Activated CD8-positive, alpha-beta memory T cell treated with anti-CD3 and anti-CD28 coated beads, Interleukin-2, amount 10 ng/mL, durations not matched to agents 7 days and 5 days (primary cell): Measurements from ENCODE around the gene CERS3. TPM values are rescaled to one million over a fixed set of nuclear protein-coding genes. Genes with fewer than 3 reads are reported as not detected.

Source experiments
- ATAC-seq: fragments of 150-1000 bp; cut with Tn5 transposase; one replicate; pipeline ENCODE4 v1.10.0; 2021; ENCODE audit warnings: moderate library complexity
- CTCF ChIA-PET: fragments of 350-600 bp; sonication (Branson Sonifier 250); formaldehyde crosslinking; loops from one replicate; lab custom pipeline; 2021; ENCODE audit warnings: antibody characterized with exemption; lab: Charles Lee
- DNase-seq: peaks from one replicate; pipeline ENCODE4 v3.0.0-alpha.2; 2020
- H3K27ac Mint-ChIP-seq: one replicate; pipeline ENCODE4 v1.8.0; 2021; ENCODE audit warnings: mild to moderate bottlenecking, mixed read lengths
- H3K27me3 Mint-ChIP-seq: one replicate; pipeline ENCODE4 v1.8.0; 2021; ENCODE audit warnings: mixed read lengths
- H3K36me3 Mint-ChIP-seq: one replicate; pipeline ENCODE4 v1.8.0; 2021; ENCODE audit warnings: mild to moderate bottlenecking, mixed read lengths
- H3K4me1 Mint-ChIP-seq: one replicate; pipeline ENCODE4 v1.8.0; 2021; ENCODE audit warnings: mixed read lengths
- H3K4me3 Mint-ChIP-seq: one replicate; pipeline ENCODE4 v1.8.0; 2021; ENCODE audit warnings: mild to moderate bottlenecking, moderate library complexity, mixed read lengths
- H3K9me3 Mint-ChIP-seq: one replicate; pipeline ENCODE4 v1.8.0; 2022; ENCODE audit warnings: low read depth, mixed read lengths
- total RNA-seq, 2 experiments: library from RNA; stranded (reverse); gene quantifications; one replicate each; pipeline ENCODE4 v1.2.3, GENCODE V29; 2021

The CERS3 gene
- total RNA-seq, 2 experiments from 2014 or later, result not detected

DNA sequence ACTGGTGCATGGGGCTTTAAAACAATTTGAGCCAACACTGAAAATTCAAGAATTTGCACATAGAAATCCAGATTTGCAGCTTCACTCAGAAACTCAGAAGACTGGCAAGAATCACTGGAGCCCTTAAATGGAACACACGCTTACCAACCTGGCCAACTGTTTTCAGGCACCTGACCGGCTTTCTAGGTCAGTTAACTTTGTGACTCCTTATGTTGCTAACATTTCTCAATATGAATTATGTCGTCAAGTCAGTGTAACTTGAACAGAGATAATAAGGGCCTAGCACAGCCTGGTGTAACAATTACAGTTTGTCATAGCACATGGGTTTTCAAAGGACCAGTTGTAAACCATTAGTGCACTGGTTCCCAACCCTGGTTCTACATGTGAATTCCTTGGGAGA, 6.8 kb downstream of the CERS3 start:
- no peaks in the 10 kb centered on the region for H3K27me3 Mint-ChIP-seq
- no peak for ATAC-seq
- H3K4me1 Mint-ChIP-seq, result peaks cover 14% of the 10 kb centered on the region
- no peak for DNase-seq
- no peaks in the 10 kb centered on the region for H3K36me3 Mint-ChIP-seq
- H3K4me3 Mint-ChIP-seq, result no peak overlapping the region
- CTCF ChIA-PET, result no interaction called here
- H3K27ac Mint-ChIP-seq, result no peak overlapping the region
- peaks cover 3% of the 10 kb centered on the region for H3K9me3 Mint-ChIP-seq

DNA sequence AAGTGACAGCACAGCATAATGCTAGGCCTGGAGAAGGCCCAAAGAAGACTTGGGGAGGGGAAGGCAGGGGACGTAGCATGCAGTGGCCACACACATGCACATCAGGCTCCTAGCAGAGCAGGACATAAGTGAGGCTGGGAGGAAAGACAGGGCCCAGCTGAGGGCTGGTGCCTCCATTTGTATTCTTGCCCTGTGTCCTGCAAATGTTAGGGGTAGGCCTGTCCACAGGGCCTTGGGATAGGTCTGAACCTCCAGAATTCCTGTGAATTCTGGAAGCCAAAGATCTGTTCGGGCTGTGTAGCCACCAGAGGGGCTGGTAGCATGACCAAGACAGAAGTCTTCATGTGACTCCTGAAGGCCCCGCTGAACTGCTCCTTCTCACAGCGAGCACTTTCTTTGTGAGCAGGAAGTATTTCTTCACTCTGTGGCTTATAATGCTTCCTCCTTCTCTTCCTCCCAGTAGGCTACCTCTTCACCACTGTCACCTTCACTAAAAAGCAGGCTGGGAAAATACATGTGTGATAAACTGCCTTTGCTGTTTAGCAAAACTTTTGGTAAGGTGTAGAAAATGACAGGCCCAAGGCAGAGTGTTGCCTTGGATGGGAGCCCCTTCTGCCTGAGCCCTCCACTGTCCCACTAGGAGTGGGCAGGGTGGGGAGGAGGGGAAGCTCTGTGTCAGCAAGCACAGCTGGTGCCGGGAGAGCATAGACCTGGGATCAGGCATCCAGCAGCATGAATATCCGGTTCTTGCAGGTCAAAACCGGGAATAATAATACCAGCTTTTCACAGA, 8.4 kb downstream of the CERS3 start:
- no peaks in the 10 kb centered on the region for H3K27me3 Mint-ChIP-seq
- H3K27ac Mint-ChIP-seq, result no peak overlapping the region
- H3K9me3 Mint-ChIP-seq, result peaks cover 3% of the 10 kb centered on the region
- DNase-seq (no peak), ATAC-seq (peak; percentile 55)
- CTCF ChIA-PET, result interaction anchor here (1.1 kb wide), 1 partner anchor 182 kb away, joined by 3 read pairs; no protein-coding TSS in a partner anchor
- H3K4me1 Mint-ChIP-seq, result peaks cover 14% of the 10 kb centered on the region
- no peak overlapping the region for H3K4me3 Mint-ChIP-seq
- H3K36me3 Mint-ChIP-seq, result no peaks in the 10 kb centered on the region

DNA sequence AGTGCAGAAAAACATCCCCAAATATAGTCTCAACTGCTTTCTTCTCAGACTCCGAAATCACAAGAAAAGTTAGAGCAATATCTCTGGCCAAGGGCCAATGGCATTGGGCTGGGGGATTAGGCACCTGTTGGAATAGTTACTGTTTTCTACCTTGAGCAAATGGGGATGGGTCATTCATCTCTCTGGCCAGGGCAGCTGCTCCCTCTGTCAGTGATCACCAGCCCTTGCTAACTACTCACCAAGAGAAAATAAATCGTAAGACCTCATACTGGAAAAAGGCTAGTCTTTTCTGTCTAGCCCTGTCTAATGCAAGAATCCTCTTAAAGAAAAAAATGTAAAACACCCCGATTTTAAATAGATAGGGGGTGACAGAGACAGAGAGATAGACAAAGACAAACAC, 10.9 kb downstream of the CERS3 start:
- H3K4me1 Mint-ChIP-seq, result peaks cover 14% of the 10 kb centered on the region
- no peak overlapping the region for H3K27ac Mint-ChIP-seq

DNA sequence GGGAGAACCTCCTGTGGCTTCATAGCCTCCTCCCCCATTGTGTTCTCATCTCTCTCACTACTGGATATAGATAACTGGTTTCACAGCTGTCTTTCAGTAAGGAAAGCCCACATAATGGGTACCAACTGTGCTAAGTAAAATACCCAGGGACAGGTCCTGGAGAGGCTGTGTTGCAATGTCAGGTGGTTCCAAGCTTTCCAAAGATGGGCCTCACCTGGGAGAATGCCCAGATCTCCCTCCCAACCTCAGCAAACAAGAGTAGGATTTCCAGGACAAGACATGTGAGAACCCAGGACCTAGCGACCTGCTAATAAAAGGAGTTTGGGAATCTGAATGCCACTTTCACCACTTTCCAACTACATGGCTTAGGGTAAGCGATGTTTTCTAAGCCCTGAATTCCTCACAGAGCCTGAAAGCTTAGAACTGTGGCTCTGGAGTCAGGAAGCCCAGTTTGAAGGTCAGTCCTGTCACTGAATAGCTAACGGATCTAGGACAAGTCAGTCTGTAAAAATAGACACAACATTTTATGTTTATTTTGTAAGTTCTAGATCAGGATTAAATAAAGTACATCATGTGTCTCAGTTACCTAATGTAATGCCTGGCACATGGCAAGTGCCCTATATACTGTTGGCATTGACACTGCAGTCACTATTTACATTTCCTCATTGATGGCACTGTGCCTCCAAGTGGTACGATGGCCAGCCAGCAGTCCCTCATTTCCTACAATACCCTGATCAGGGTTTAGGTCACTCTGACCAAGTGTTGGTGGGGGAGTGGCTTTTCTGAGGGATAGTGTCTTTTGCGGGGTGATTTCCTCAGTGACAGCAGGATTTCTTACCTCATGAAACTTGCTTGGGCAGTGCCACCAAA, 11.9 kb downstream of the CERS3 start:
- CTCF ChIA-PET, result no interaction called here
- Mint-ChIP-seq H3K4me3 (no peak overlapping the region), H3K36me3 (no peaks in the 10 kb centered on the region), H3K27me3 (no peaks in the 10 kb centered on the region), H3K27ac (no peak overlapping the region), H3K9me3 (no peaks in the 10 kb centered on the region), H3K4me1 (peaks cover 14% of the 10 kb centered on the region)
- ATAC-seq (no peak), DNase-seq (no peak)

More for the DNA sequence above, 10.9 kb downstream of the CERS3 start:
- ATAC-seq (no peak), DNase-seq (no peak)
- no peak overlapping the region for H3K4me3 Mint-ChIP-seq
- H3K36me3 Mint-ChIP-seq, result no peaks in the 10 kb centered on the region
- H3K27me3 Mint-ChIP-seq, result no peaks in the 10 kb centered on the region
- CTCF ChIA-PET, result no interaction called here
- H3K9me3 Mint-ChIP-seq, result no peaks in the 10 kb centered on the region

DNA sequence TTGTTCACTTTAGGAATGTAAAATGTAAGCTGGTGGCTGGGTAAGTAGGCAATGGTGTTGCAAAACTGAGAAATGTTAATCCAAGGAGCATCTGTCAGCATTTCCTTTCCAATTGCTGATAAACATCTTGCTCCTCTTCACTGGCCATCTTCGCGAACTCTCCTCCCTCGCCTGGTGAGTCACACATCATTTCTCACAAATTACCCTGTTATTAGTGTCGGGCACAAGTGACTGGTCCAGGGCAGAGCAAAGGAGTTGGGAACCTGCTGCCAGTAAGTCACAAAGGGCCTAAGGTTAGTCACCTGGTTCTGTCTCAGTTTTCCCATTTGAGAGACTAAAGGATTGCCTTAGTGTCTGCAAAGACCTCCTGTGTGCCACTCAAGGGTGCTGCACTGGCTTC, 13.0 kb downstream of the CERS3 start:
- no peaks in the 10 kb centered on the region for H3K36me3 Mint-ChIP-seq
- H3K27me3 Mint-ChIP-seq, result no peaks in the 10 kb centered on the region
- no peaks in the 10 kb centered on the region for H3K9me3 Mint-ChIP-seq
- ATAC-seq, result no peak
- H3K4me1 Mint-ChIP-seq, result peaks cover 9% of the 10 kb centered on the region
- H3K4me3 Mint-ChIP-seq, result no peak overlapping the region
- no peak overlapping the region for H3K27ac Mint-ChIP-seq
- no peak for DNase-seq
- CTCF ChIA-PET, result no interaction called here

DNA sequence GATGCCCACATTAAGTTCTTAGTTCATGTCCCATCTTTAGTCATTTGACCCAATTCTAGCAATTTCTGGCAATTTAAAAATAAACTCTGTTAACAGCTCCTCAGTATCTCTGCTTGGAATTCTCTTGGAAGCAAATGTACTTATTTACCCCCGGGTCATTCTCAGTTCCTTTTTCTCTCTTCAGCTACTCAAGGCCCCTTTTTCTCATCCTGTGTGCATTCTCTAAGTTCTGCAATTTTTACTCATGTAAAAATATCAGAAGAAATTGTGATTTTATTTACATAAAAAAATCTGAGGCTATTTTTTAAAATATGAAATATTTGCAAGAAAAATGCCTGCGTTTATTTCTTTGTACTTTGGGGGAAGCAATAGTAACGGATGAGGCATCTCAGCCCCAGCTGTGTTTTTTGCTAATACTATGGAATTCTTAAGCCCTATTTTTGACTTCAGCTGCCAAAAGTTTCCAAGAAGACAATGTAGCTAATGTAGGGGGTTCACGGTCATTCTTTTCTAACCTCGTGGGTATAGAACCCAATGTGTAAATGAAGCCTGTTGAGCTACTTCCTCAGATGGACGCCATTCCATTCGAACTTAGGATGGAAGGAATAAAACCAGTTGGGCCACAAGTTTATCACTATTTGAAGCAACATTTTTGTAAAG, 20.0 kb downstream of the CERS3 start:
- Mint-ChIP-seq H3K27me3 (peaks cover 3% of the 10 kb centered on the region), H3K4me1 (no peaks in the 10 kb centered on the region), H3K4me3 (no peak overlapping the region), H3K9me3 (no peaks in the 10 kb centered on the region), H3K27ac (no peak overlapping the region), H3K36me3 (no peaks in the 10 kb centered on the region)
- ATAC-seq (no peak), DNase-seq (no peak)
- CTCF ChIA-PET, result no interaction called here

DNA sequence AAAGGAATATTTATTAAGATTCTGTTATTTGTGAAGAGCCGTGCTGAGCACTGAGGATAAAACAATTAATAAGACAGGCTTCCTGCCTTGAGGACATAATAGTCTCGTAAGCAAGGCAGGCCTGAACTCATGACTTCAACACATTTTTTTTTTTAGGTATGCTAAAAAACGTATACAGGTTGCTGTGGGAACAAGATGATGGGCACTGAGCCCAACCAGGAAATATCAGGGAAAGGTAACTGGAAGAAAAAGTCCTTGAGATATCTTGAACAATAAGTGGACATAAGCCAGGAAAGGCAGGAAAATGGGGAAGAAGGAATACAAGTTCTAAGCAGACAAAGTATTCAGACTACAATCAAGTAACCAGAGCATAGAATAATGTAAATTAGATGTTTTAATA, 26.1 kb downstream of the CERS3 start:
- Mint-ChIP-seq H3K27ac (no peak overlapping the region), H3K4me3 (no peak overlapping the region), H3K9me3 (peaks cover 2% of the 10 kb centered on the region), H3K36me3 (no peaks in the 10 kb centered on the region), H3K4me1 (no peaks in the 10 kb centered on the region), H3K27me3 (peaks cover 3% of the 10 kb centered on the region)
- no peak for DNase-seq
- CTCF ChIA-PET, result no interaction called here
- ATAC-seq, result no peak

DNA sequence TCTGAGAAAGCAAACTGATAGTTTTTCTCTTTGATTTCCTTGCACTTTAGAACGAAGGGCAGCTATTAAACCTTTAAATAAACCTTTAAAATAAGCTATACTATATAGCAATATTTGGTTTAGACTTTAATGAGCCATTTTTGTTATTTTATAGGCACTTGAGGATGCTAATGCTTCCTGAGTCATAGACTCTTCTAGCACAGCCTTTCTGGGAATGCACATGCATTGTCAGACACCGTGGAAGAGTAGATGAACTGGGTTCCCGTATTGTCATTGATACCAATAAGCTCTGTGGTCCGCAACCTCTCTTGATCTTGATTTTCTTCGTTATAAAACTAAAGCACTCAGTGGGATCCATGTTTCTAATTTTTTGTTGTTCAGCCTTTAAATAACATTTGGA, 27.6 kb downstream of the CERS3 start:
- Mint-ChIP-seq H3K27me3 (peaks cover 6% of the 10 kb centered on the region), H3K9me3 (peaks cover 2% of the 10 kb centered on the region), H3K27ac (no peak overlapping the region), H3K4me1 (no peaks in the 10 kb centered on the region), H3K4me3 (no peak overlapping the region), H3K36me3 (no peaks in the 10 kb centered on the region)
- ATAC-seq (no peak), DNase-seq (no peak)
- CTCF ChIA-PET, result no interaction called here

DNA sequence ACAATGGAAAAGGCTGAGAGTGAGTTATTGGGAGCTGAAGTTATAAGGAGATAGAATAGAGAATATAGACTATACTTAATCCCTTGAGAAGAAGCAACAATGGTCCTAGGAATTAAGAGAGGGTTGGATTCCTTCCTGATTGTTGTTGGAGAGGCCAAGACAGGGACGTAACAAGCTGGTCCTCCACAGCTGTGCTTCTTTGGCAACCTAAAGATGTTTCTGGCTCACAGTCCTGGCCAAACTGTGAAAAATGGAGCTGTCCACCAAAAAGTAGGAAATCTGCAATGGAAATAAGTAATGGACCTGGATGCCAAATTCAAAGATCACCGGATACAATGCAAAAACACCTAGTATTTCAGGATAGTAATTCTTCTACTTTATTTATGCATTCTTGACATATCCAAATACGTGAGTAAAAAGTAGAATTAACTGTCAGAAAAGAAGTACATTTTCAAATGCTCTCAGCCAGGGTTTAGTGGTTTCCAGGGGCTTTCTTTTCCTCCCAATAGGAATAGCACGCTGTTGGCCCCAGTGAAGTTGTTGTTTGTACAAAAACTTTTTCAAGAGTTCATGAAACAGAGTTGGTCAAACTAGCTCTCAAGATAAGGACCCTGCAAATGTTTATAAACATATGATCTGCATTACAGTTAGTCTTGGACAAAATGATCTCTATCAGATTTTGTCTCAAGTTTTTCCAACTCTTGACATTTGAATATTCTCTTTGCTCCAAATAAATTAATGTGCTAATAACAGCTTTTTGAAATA, 28.3 kb downstream of the CERS3 start:
- Mint-ChIP-seq H3K9me3 (peaks cover 2% of the 10 kb centered on the region), H3K4me1 (no peaks in the 10 kb centered on the region), H3K27ac (no peak overlapping the region), H3K36me3 (no peaks in the 10 kb centered on the region), H3K27me3 (peaks cover 3% of the 10 kb centered on the region), H3K4me3 (no peak overlapping the region)
- no peak for ATAC-seq
- CTCF ChIA-PET, result no interaction called here
- DNase-seq, result no peak

DNA sequence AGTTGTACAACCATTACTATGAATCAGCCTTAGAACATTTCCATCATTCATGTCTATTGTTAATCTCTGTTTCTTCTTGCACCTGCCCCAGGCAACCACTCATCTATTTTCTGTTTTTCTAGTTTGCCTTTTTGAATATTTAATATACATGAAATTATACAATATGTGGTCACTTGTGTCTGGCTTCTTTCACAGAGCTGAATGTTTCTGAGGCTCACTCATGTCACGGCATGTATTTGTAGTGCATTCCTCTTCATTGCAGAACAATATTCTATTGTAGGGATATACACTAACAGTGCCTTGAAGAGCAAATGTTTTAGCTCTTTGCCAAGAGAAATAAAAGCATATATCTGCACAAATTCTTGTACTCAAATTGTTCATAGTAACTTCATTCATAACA, 32.9 kb downstream of the CERS3 start:
- Mint-ChIP-seq H3K36me3 (no peaks in the 10 kb centered on the region), H3K27ac (no peak overlapping the region), H3K4me3 (no peak overlapping the region), H3K4me1 (no peaks in the 10 kb centered on the region), H3K27me3 (peaks cover 9% of the 10 kb centered on the region), H3K9me3 (no peaks in the 10 kb centered on the region)
- CTCF ChIA-PET, result no interaction called here
- ATAC-seq (no peak), DNase-seq (no peak)

DNA sequence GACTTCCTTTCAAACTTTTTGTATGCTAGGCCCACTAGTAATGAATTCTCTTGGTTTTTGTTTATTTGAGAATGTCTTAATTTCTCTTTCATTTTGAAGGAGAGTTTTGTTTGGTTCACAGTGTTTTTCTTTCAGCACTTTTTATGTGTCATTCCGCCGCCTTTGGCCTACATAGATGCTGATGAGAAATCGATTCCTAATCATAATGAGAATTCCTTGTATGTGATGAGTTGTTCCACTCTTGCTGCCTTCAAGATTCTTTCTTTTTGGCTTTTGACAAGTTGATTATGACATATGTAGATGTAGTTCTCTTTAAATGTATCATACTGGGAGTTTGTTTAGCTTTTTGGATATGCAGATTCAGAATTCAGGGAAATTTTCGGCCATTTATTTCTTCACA, 35.5 kb downstream of the CERS3 start:
- H3K27me3 Mint-ChIP-seq, result peaks cover 9% of the 10 kb centered on the region

DNA sequence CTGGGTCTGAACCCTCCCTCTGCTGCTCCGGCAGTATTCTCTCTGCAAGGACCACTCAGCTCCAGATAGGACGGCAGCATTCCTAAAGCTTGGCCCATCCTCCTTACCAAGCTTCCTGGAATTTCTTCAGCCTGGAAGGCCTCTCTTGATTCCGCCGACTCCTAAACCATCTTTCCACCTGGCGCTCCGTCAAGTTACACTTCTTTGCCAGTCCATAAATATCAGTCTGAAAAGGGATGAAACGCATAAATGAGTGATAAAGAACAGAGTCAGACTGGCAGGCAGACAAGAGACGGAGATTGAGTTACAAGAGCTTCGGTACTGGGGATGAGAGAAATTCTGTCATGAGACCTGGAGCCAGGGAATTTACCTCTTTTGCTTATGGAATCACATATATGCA, 44.3 kb downstream of the CERS3 start:
- Mint-ChIP-seq H3K27me3 (no peaks in the 10 kb centered on the region), H3K36me3 (no peaks in the 10 kb centered on the region), H3K4me1 (no peaks in the 10 kb centered on the region), H3K27ac (no peak overlapping the region), H3K4me3 (no peak overlapping the region), H3K9me3 (no peaks in the 10 kb centered on the region)
- DNase-seq (no peak), ATAC-seq (no peak)
- CTCF ChIA-PET, result no interaction called here

More for the DNA sequence above, 35.5 kb downstream of the CERS3 start:
- H3K27ac Mint-ChIP-seq, result no peak overlapping the region
- H3K36me3 Mint-ChIP-seq, result no peaks in the 10 kb centered on the region
- H3K9me3 Mint-ChIP-seq, result no peaks in the 10 kb centered on the region
- H3K4me3 Mint-ChIP-seq, result no peak overlapping the region
- CTCF ChIA-PET, result no interaction called here
- DNase-seq (no peak), ATAC-seq (no peak)
- no peaks in the 10 kb centered on the region for H3K4me1 Mint-ChIP-seq

DNA sequence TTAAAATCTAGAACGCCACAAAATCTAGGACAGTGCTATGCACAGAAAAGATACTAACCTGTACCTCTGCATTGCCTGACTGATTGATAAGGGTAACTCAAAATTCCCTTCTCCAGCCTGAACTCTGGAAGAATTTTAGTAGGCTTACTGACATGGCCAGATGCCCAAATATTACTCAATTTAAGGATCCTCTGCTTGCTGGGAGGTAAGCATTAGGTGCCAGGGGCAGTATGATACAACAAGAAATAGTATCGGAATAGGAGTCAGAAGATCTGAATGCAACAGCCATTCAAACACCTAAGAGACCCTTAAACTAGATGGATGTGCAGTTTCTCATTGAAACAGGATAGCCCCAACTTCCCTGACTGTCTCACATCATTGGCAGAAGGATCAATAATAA, 45.4 kb downstream of the CERS3 start:
- no peak for ATAC-seq
- H3K36me3 Mint-ChIP-seq, result no peaks in the 10 kb centered on the region
- H3K27me3 Mint-ChIP-seq, result no peaks in the 10 kb centered on the region
- H3K27ac Mint-ChIP-seq, result no peak overlapping the region
- DNase-seq, result no peak
- peaks cover 9% of the 10 kb centered on the region for H3K9me3 Mint-ChIP-seq
- H3K4me3 Mint-ChIP-seq, result no peak overlapping the region
- no peaks in the 10 kb centered on the region for H3K4me1 Mint-ChIP-seq
- CTCF ChIA-PET, result no interaction called here
